OCI-LY7 (cell line): Measurements from ENCODE around the gene RNPEPL1. TPM values are rescaled to one million over a fixed set of nuclear protein-coding genes. Genes with fewer than 3 reads are reported as not detected.

Experiments
- BruUV-seq: library from RNA; stranded (reverse); fragments of 400-500 nt; replicated peaks from 2 replicates; lab custom pipeline; 2021; lab: Mats Ljungman, UMichigan
- CTCF ChIA-PET: fragments of 300-600 bp; sonication (Branson Sonifier 250); formaldehyde crosslinking; loops from one replicate; lab custom pipeline; 2022; ENCODE audit warnings: antibody characterized with exemption; ENCODE audit not compliant: unreplicated experiment; lab: Charles Lee
- POLR2A ChIA-PET: fragments of 300-600 bp; sonication (Branson Sonifier 250); formaldehyde crosslinking; loops from one replicate; lab custom pipeline; 2022; ENCODE audit warnings: antibody characterized with exemption; lab: Charles Lee
- DNase-seq: peaks from one replicate; pipeline ENCODE4 v3.0.0-alpha.2; 2015; ENCODE audit warnings: low spot score
- H2AFZ ChIP-seq: fragments of 200-600 bp; sonication (generic), shearing (Covaris generic); 2 replicates; pipeline ENCODE4 v1.6.1; 2014; ENCODE audit warnings: mild to moderate bottlenecking, antibody characterized with exemption, low read length, moderate library complexity
- H3K27ac ChIP-seq: fragments of 200-600 bp; sonication (generic); 2 replicates; pipeline ENCODE4 v1.5.1; 2014; ENCODE audit warnings: mixed run types, low read depth, mild to moderate bottlenecking, moderate library complexity, low read length, inconsistent platforms; ENCODE audit not compliant: poor library complexity, severe bottlenecking
- H3K36me3 ChIP-seq: fragments of 200-600 bp; sonication (generic); 2 replicates; pipeline ENCODE4 v1.6.1; 2014; ENCODE audit warnings: mild to moderate bottlenecking, antibody characterized with exemption, low read length, moderate library complexity, mixed read lengths; ENCODE audit not compliant: insufficient read depth
- H3K4me1 ChIP-seq: fragments of 200-600 bp; sonication (generic); 2 replicates; pipeline ENCODE4 v1.5.1; 2014; ENCODE audit warnings: mild to moderate bottlenecking, low read length; ENCODE audit not compliant: insufficient read depth, poor library complexity, severe bottlenecking
- H3K4me2 ChIP-seq: fragments of 200-600 bp; sonication (generic); 2 replicates; pipeline ENCODE4 v1.6.1; 2014; ENCODE audit warnings: mild to moderate bottlenecking, low read length
- H3K4me3 ChIP-seq: fragments of 200-600 bp; sonication (generic); 2 replicates; pipeline ENCODE4 v1.5.1; 2014; ENCODE audit warnings: mild to moderate bottlenecking, low read depth, low read length; ENCODE audit not compliant: poor library complexity, severe bottlenecking
- H3K79me2 ChIP-seq: fragments of 200-600 bp; sonication (generic); 2 replicates; pipeline ENCODE4 v1.6.1; 2016; ENCODE audit warnings: low read depth, mild to moderate bottlenecking, low read length, moderate library complexity, mixed read lengths; ENCODE audit not compliant: insufficient read depth
- H3K9me2 ChIP-seq: fragments of 200-600 bp; sonication (generic); 2 replicates; pipeline ENCODE4 v1.6.1; 2016; ENCODE audit warnings: mild to moderate bottlenecking, low read length, mixed read lengths; ENCODE audit not compliant: insufficient read depth
- H3K9me3 ChIP-seq: fragments of 200-600 bp; sonication (generic); 2 replicates; pipeline ENCODE4 v1.6.1; 2014; ENCODE audit warnings: mild to moderate bottlenecking, mixed run types, low read length, mixed read lengths
- H4K20me1 ChIP-seq: fragments of 200-600 bp; sonication (generic); 2 replicates; pipeline ENCODE4 v1.6.1; 2014; ENCODE audit warnings: mild to moderate bottlenecking, antibody characterized with exemption, low read length, moderate library complexity, mixed read lengths; ENCODE audit not compliant: insufficient read depth
- CTCF ChIP-seq: fragments of 200-600 bp; sonication (generic); conservative IDR thresholded peaks from 2 replicates; pipeline ENCODE4 v1.5.1; 2014; ENCODE audit warnings: mild to moderate bottlenecking, antibody characterized with exemption, low read length, moderate library complexity, mixed read lengths
- EZH2phosphoT487 ChIP-seq: fragments of 200-600 bp; sonication (generic); IDR thresholded peaks from 2 replicates; pipeline ENCODE4 v1.6.1; 2018; ENCODE audit warnings: low read depth, borderline replicate concordance, mild to moderate bottlenecking, mixed run types, antibody characterized with exemption, low read length, moderate library complexity, mixed read lengths
- intact Hi-C: fragments of 100-400 bp; cut with micrococcal nuclease; formaldehyde crosslinking; loops from one replicate; pipeline ENCODE4 v1.10.0; 2022; ENCODE audit not compliant: unreplicated experiment
- total RNA-seq, 2 experiments: library from RNA; depleted of rRNA in 1 of 2; stranded (reverse); fragments of >200 nt in 1 of 2; shearing (Covaris generic) in 1 of 2; gene quantifications; 2 replicates each; pipeline ENCODE4 v1.2.3, GENCODE V29; 2014 to 2022

RNPEPL1 gene
- total RNA-seq, 2 experiments from 2014 or later, result 41.9 to 51.8 TPM

GRCh38 chr2:240597419-240598181, 29.3 kb downstream of the RNPEPL1 start:
- no peaks in the 10 kb centered on the region for H3K79me2 ChIP-seq
- TF ChIP-seq CTCF (no peak), EZH2phosphoT487 (no peak)
- H3K36me3 ChIP-seq, result peaks cover 16% of the 10 kb centered on the region; the same call in 1 of the 2 replicates
- H3K4me2 ChIP-seq, result no peak overlapping the region
- H3K9me3 ChIP-seq, result no peaks in the 10 kb centered on the region
- no TSS peak for BruUV-seq
- H4K20me1 ChIP-seq, result no peaks in the 10 kb centered on the region; the same call in 1 of the 2 replicates
- H2AFZ ChIP-seq, result no peak overlapping the region
- ChIA-PET CTCF (no interaction called here), POLR2A (no interaction called here)
- H3K4me3 ChIP-seq, result no peak overlapping the region
- no peaks in the 10 kb centered on the region for H3K9me2 ChIP-seq
- H3K27ac ChIP-seq, result no peak overlapping the region
- no peaks in the 10 kb centered on the region for H3K4me1 ChIP-seq
- DNase-seq, result no peak
- intact Hi-C loops, result no loop called here

GRCh38 chr2:240598311-240598911, 30.1 kb downstream of the RNPEPL1 start:
- no peak for DNase-seq
- intact Hi-C loops, result no loop called here
- BruUV-seq, result no TSS peak
- Histone ChIP-seq H3K27ac (no peak overlapping the region), H3K9me3 (no peaks in the 10 kb centered on the region), H3K9me2 (no peaks in the 10 kb centered on the region), H3K79me2 (no peaks in the 10 kb centered on the region), H3K4me2 (no peak overlapping the region), H3K4me1 (no peaks in the 10 kb centered on the region), H4K20me1 (no peaks in the 10 kb centered on the region; the same call in 1 of the 2 replicates), H3K36me3 (peaks cover 14% of the 10 kb centered on the region; the same call in 1 of the 2 replicates), H3K4me3 (no peak overlapping the region), H2AFZ (no peak overlapping the region)
- CTCF ChIA-PET, result no interaction called here
- TF ChIP-seq CTCF (no peak), EZH2phosphoT487 (no peak)
- POLR2A ChIA-PET, result no interaction called here
